ENCODE results near the gene IL1R1. TPM values are rescaled to one million over a fixed set of nuclear protein-coding genes. Genes with fewer than 3 reads are reported as not detected.
"Not testable (repeated sequence)": the region's sequence is repeated elsewhere in the genome, so short reads cannot be mapped to it uniquely, and the experiment has no call there.

IL1R1 gene
- total RNA-seq, 4 donors from 2014 or later: 20.0 to 157 (median 38.9) TPM

DNA sequence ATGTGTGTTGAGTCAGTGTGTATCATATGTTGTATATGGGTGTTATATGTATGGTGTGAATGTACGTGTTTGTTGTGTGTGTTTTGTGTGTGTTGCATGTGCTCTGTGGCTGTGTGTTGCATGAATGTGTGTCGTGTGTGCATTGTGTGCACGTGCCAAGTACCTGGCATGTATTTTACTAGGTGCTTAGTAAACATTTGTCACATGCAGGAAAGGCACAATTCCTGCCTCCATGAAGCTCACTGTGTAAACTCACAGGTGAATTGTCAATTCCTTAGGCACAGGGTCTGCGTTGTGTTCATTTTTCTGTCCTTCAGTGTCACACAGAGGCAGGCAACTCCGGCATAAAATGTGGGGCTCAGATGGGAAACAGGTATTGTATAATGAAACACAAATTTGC lies 22.3 kb upstream of the IL1R1 start:
- no peak for DNase-seq
- TF ChIP-seq POLR2A (IDR thresholded peaks at IDR 0.05): no peak
- TF ChIP-seq, protein P1, sequence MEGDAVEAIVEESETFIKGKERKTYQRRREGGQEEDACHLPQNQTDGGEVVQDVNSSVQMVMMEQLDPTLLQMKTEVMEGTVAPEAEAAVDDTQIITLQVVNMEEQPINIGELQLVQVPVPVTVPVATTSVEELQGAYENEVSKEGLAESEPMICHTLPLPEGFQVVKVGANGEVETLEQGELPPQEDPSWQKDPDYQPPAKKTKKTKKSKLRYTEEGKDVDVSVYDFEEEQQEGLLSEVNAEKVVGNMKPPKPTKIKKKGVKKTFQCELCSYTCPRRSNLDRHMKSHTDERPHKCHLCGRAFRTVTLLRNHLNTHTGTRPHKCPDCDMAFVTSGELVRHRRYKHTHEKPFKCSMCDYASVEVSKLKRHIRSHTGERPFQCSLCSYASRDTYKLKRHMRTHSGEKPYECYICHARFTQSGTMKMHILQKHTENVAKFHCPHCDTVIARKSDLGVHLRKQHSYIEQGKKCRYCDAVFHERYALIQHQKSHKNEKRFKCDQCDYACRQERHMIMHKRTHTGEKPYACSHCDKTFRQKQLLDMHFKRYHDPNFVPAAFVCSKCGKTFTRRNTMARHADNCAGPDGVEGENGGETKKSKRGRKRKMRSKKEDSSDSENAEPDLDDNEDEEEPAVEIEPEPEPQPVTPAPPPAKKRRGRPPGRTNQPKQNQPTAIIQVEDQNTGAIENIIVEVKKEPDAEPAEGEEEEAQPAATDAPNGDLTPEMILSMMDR (IDR thresholded peaks at IDR 0.05): no peak
- no peaks in the 10 kb centered on the region for H3K27me3 ChIP-seq
- peak overlapping the region in 1 of 4 donors; percentile 52 for H3K27ac ChIP-seq
- no peaks in the 10 kb centered on the region for H3K36me3 ChIP-seq
- no peaks in the 10 kb centered on the region for H3K9me3 ChIP-seq
- H3K4me1 ChIP-seq: no peaks in the 10 kb centered on the region
- H3K4me3 ChIP-seq: no peak overlapping the region

DNA sequence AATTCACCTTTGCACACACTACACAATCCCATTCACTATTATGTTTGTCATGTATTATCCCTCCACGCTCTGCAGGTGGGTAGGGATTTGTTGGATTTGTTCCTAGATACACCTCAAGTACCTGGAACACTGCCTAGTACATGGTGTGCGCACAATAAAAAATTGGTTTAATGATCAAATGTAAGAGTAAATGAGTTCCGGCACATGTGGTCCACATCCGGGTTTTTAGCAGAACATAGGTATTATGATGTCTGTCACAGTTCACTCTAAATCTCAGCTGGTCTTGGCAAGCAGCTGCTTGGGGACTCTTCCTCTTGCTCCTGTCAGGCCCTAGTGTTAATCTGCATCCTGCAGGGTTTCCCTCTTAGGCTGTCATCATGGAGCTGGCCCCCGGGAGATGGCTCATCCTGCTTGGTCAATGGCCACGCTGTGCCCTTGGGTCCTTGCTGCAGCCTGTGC lies 21.8 kb upstream of the IL1R1 start:
- DNase-seq: no peak
- Histone ChIP-seq H3K27me3 (no peaks in the 10 kb centered on the region), H3K4me3 (no peak overlapping the region), H3K27ac (peak overlapping the region in 1 of 4 donors; percentile 52), H3K4me1 (no peaks in the 10 kb centered on the region), H3K36me3 (no peaks in the 10 kb centered on the region), H3K9me3 (no peaks in the 10 kb centered on the region)
- TF ChIP-seq POLR2A (IDR thresholded peaks at IDR 0.05): no peak
- TF ChIP-seq, protein P1 (IDR thresholded peaks at IDR 0.05): no peak

GRCh38 chr2:102122115-102122514 lies 20.4 kb upstream of the IL1R1 start:
- Histone ChIP-seq H3K36me3 (no peaks in the 10 kb centered on the region), H3K27me3 (no peaks in the 10 kb centered on the region), H3K9me3 (no peaks in the 10 kb centered on the region), H3K4me1 (no peaks in the 10 kb centered on the region), H3K27ac (peak overlapping the region; percentile 3 to 33 (median 16)), H3K4me3 (no peak overlapping the region)
- DNase-seq: no peak
- TF ChIP-seq, protein P1 (IDR thresholded peaks at IDR 0.05): no peak
- TF ChIP-seq POLR2A (IDR thresholded peaks at IDR 0.05): no peak

GRCh38 chr2:102122909-102123308 lies 19.6 kb upstream of the IL1R1 start:
- no peak for TF ChIP-seq POLR2A (IDR thresholded peaks at IDR 0.05)
- TF ChIP-seq, protein P1 (IDR thresholded peaks at IDR 0.05): no peak
- H3K4me3 ChIP-seq: no peak overlapping the region
- peak overlapping the region in 1 of 4 donors; percentile 33 for H3K27ac ChIP-seq
- H3K9me3 ChIP-seq: no peaks in the 10 kb centered on the region
- H3K27me3 ChIP-seq: no peaks in the 10 kb centered on the region
- H3K4me1 ChIP-seq: no peaks in the 10 kb centered on the region
- H3K36me3 ChIP-seq: no peaks in the 10 kb centered on the region
- DNase-seq: no peak

- DNase-seq, H3K4me1 ChIP-seq, H3K36me3 ChIP-seq, H3K27ac ChIP-seq, H3K4me3 ChIP-seq, H3K27me3 ChIP-seq, H3K9me3 ChIP-seq: not testable (repeated sequence)
Observed at GRCh38 chr2:102124421-102124820, 18.1 kb upstream of the IL1R1 start.

DNA sequence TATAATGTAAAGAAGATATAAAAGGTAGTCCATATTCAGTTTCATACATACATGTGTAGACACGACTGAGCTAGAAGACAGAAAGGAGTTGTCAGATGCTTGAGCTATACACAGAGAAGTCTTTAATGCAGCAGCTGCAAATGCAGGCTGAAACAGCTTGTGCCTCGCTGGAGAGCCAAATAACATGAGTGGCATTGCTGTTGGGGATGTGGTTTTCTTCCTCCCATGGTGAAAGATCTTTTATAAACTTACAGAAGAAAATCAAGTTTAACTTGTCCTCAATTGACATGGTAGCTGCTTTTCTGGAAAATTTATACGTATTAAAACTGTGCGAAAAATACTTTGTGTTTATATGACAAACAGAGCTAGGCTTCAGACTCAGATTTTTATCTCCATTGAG lies 16.4 kb upstream of the IL1R1 start:
- peak overlapping the region in 1 of 4 donors; percentile 2 for H3K27ac ChIP-seq
- no peak for DNase-seq

More for the DNA sequence above, 16.4 kb upstream of the IL1R1 start:
- H3K4me1 ChIP-seq: no peaks in the 10 kb centered on the region
- H3K27me3 ChIP-seq: no peaks in the 10 kb centered on the region
- TF ChIP-seq, protein P1 (IDR thresholded peaks at IDR 0.05): no peak
- TF ChIP-seq POLR2A (IDR thresholded peaks at IDR 0.05): no peak
- H3K4me3 ChIP-seq: no peak overlapping the region
- H3K36me3 ChIP-seq: no peaks in the 10 kb centered on the region
- no peaks in the 10 kb centered on the region for H3K9me3 ChIP-seq
